ENCODE data around the gene TMEM145. TPM values are rescaled to one million over a fixed set of nuclear protein-coding genes. Genes with fewer than 3 reads are reported as not detected.

Gene TMEM145
- total RNA-seq, 1 experiment from 2014 or later: 0.69 TPM

DNA sequence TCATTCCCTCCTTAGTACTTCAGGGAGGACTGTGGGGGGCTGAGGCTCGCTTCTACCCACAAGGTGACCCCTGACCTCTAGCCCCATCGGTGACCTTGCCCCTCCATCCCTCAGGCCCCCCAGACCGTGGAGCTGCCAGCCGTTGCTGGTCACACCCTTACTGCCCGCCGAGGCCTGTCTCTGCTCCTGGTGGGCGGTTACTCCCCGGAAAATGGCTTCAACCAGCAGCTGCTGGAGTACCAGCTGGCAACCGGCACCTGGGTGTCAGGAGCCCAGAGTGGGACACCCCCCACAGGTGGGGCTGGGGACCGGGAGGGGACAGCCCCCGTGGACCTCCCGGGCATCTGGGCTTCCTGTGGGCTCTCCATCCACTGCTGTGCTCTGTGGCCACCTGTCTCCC lies 44.2 kb downstream of the TMEM145 start:
- DNase-seq (no peak), ATAC-seq (no peak)
- no peaks in the 10 kb centered on the region for H3F3A ChIP-seq (ENCODE audit: low read length, unreplicated experiment)
- no peak overlapping the region for H3K27ac ChIP-seq (ENCODE audit: low read length)
- no TSS peak for BruUV-seq (replicated peaks)
- no peaks in the 10 kb centered on the region for H3K4me1 ChIP-seq (ENCODE audit: insufficient read depth, low read length)
- H3K4me2 ChIP-seq (ENCODE audit: low read length): no peak overlapping the region
- POLR2A ChIA-PET (ENCODE audit: unreplicated experiment): no interaction called here
- H3K9me2 ChIP-seq (replicated peaks; ENCODE audit: low read length): no peaks in the 10 kb centered on the region
- H3K79me2 ChIP-seq (ENCODE audit: low read length): no peaks in the 10 kb centered on the region
- intact Hi-C loops (cut with micrococcal nuclease): no loop called here
- no peak overlapping the region for H3K4me3 ChIP-seq (ENCODE audit: low read length)
- CTCF ChIA-PET: no interaction called here
- no peak overlapping the region for H3K9ac ChIP-seq (ENCODE audit: low read length)
- no peaks in the 10 kb centered on the region for H3K9me3 ChIP-seq (ENCODE audit: low read length)
- TF ChIP-seq CTCF (conservative IDR thresholded peaks at IDR 0.05; ENCODE audit: low read depth, low read length): no peak
- TF ChIP-seq EZH2phosphoT487 (IDR thresholded peaks at IDR 0.05; ENCODE audit: borderline replicate concordance, low read length): no peak
- TF ChIP-seq EZH2 (IDR thresholded peaks at IDR 0.05; ENCODE audit: low read length, unreplicated experiment): no peak
- no peaks in the 10 kb centered on the region for H3K36me3 ChIP-seq (ENCODE audit: low read depth, low read length)
- H3K27me3 ChIP-seq (ENCODE audit: low read length): no peaks in the 10 kb centered on the region
- H2AFZ ChIP-seq (ENCODE audit: low read length): no peak overlapping the region
- H4K20me1 ChIP-seq (ENCODE audit: low read length): no peaks in the 10 kb centered on the region

DNA sequence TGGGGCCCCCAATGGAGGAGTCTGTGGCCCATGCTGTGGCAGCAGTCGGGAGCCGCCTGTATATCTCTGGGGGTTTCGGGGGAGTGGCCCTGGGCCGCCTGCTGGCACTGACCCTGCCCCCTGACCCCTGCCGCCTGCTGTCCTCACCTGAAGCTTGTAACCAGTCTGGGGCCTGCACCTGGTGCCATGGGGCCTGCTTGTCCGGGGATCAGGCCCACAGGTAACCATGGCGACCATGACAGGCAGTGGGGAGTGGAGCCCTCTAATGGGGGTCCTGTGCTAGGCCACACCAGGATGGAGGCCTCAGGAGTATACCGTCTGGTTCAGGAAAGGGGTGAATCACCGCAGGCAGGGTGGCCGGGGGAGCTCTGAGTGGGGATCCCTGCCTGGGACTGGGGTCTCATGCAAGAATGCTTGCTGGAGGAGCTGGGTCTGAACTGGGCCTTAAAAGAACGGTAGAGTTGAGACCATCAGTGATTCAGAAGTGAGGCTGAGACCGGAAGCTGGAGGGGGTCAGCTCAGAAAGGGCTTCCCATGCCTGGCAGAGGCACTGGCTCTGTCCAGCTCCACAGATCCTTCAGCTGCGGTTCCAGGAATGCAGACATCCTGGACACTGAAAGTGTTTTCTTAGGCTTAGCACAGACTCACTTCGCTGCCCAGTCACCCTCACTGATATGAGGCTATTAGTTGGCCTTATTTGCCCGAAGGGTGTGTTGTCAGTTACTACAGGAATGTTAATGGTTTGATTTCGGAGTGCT lies 47.9 kb downstream of the TMEM145 start:
- H3K27ac ChIP-seq (ENCODE audit: low read length): no peak overlapping the region
- no peaks in the 10 kb centered on the region for H3K79me2 ChIP-seq (ENCODE audit: low read length)
- H4K20me1 ChIP-seq (ENCODE audit: low read length): no peaks in the 10 kb centered on the region
- H3K4me2 ChIP-seq (ENCODE audit: low read length): no peak overlapping the region
- no peak overlapping the region for H3K9ac ChIP-seq (ENCODE audit: low read length)
- peaks cover 5% of the 10 kb centered on the region; the same call in 1 of the 2 replicates for H3K36me3 ChIP-seq (ENCODE audit: low read depth, low read length)
- ChIA-PET CTCF (no interaction called here), POLR2A (ENCODE audit: unreplicated experiment) (no interaction called here)
- H2AFZ ChIP-seq (ENCODE audit: low read length): no peak overlapping the region
- H3F3A ChIP-seq (ENCODE audit: low read length, unreplicated experiment): no peaks in the 10 kb centered on the region
- no peaks in the 10 kb centered on the region for H3K27me3 ChIP-seq (ENCODE audit: low read length)
- no peaks in the 10 kb centered on the region for H3K4me1 ChIP-seq (ENCODE audit: insufficient read depth, low read length)
- no peak overlapping the region for H3K4me3 ChIP-seq (ENCODE audit: low read length)
- no peaks in the 10 kb centered on the region for H3K9me2 ChIP-seq (replicated peaks; ENCODE audit: low read length)
- no peak for TF ChIP-seq CTCF (conservative IDR thresholded peaks at IDR 0.05; ENCODE audit: low read depth, low read length)
- TF ChIP-seq EZH2 (IDR thresholded peaks at IDR 0.05; ENCODE audit: low read length, unreplicated experiment): no peak
- BruUV-seq (replicated peaks): no TSS peak
- intact Hi-C loops (cut with micrococcal nuclease): no loop called here
- no peaks in the 10 kb centered on the region for H3K9me3 ChIP-seq (ENCODE audit: low read length)
- DNase-seq (no peak), ATAC-seq (no peak)

DNA sequence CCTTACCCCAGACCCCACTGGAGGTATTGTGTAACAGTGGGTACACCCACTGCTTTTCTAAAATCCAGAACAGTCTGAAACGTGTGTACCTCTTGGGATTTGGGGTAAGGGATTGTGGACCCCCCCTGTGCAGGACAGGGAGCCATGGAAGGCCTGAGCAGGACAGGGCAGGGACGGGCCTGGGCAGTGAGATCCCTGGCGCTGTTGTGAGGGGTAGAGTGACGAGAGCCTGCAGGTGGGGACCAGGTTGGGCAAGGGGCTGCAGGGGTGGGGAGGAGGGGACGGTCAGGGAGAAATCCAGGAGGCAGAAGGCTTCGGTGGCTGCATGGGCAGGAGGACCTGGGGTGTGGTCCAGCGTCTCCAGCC lies 48.4 kb downstream of the TMEM145 start:
- ATAC-seq (no peak), DNase-seq (no peak)
- Histone ChIP-seq H3F3A (ENCODE audit: low read length, unreplicated experiment) (no peaks in the 10 kb centered on the region), H3K9me2 (replicated peaks; ENCODE audit: low read length) (no peaks in the 10 kb centered on the region), H3K36me3 (ENCODE audit: low read depth, low read length) (peaks cover 5% of the 10 kb centered on the region; the same call in 1 of the 2 replicates), H2AFZ (ENCODE audit: low read length) (no peak overlapping the region), H3K9ac (ENCODE audit: low read length) (no peak overlapping the region), H4K20me1 (ENCODE audit: low read length) (no peaks in the 10 kb centered on the region), H3K4me1 (ENCODE audit: insufficient read depth, low read length) (no peaks in the 10 kb centered on the region), H3K27me3 (ENCODE audit: low read length) (no peaks in the 10 kb centered on the region), H3K4me2 (ENCODE audit: low read length) (no peak overlapping the region), H3K79me2 (ENCODE audit: low read length) (no peaks in the 10 kb centered on the region), H3K27ac (ENCODE audit: low read length) (no peak overlapping the region), H3K9me3 (ENCODE audit: low read length) (no peaks in the 10 kb centered on the region), H3K4me3 (ENCODE audit: low read length) (no peak overlapping the region)
- BruUV-seq (replicated peaks): no TSS peak
- CTCF ChIA-PET: no interaction called here
- intact Hi-C loops (cut with micrococcal nuclease): no loop called here
- POLR2A ChIA-PET (ENCODE audit: unreplicated experiment): no interaction called here
- TF ChIP-seq CTCF (conservative IDR thresholded peaks at IDR 0.05; ENCODE audit: low read depth, low read length) (no peak), EZH2phosphoT487 (IDR thresholded peaks at IDR 0.05; ENCODE audit: borderline replicate concordance, low read length) (no peak), EZH2 (IDR thresholded peaks at IDR 0.05; ENCODE audit: low read length, unreplicated experiment) (no peak)
